Hepatocyte (in vitro differentiated cells): ENCODE results near the gene CLDN19.
"Not testable (repeated sequence)": the region's sequence is repeated elsewhere in the genome, so short reads cannot be mapped to it uniquely, and the experiment has no call there.

Source experiments
- EZH2 ChIP-seq: fragments of 200-600 bp; sonication (generic); IDR thresholded peaks from 2 replicates; pipeline ENCODE4 v1.6.1; 2016; ENCODE audit warnings: antibody characterized with exemption, mild to moderate bottlenecking, borderline replicate concordance
- TF ChIP-seq, protein P1 (sequence below): fragments of 200-600 bp; sonication (generic); IDR thresholded peaks from 2 replicates; pipeline ENCODE4 v1.5.1; 2016; ENCODE audit warnings: antibody characterized with exemption, mild to moderate bottlenecking; ENCODE audit not compliant: poor library complexity

DNA sequence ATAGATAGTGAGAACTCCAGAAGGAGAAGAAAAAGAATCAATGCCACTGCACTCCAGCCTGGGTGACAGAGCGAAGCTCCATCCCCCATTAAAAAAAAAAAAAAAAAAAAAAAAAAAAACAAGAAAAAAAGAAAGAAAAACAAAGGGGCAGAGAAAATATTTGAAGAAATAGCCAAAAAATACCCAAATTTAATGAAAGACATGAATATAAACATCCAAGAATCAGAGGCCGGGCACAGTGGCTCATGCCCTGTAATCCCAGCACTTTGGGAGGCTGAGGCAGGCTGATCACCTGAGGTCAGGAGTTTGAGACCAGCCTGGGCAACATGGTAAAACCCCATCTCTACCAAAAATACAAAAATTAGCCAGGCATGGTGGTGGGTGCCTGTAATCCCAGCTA lies 17.6 kb downstream of the CLDN19 start:
- TF ChIP-seq, protein P1, sequence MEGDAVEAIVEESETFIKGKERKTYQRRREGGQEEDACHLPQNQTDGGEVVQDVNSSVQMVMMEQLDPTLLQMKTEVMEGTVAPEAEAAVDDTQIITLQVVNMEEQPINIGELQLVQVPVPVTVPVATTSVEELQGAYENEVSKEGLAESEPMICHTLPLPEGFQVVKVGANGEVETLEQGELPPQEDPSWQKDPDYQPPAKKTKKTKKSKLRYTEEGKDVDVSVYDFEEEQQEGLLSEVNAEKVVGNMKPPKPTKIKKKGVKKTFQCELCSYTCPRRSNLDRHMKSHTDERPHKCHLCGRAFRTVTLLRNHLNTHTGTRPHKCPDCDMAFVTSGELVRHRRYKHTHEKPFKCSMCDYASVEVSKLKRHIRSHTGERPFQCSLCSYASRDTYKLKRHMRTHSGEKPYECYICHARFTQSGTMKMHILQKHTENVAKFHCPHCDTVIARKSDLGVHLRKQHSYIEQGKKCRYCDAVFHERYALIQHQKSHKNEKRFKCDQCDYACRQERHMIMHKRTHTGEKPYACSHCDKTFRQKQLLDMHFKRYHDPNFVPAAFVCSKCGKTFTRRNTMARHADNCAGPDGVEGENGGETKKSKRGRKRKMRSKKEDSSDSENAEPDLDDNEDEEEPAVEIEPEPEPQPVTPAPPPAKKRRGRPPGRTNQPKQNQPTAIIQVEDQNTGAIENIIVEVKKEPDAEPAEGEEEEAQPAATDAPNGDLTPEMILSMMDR: not testable (repeated sequence)
- TF ChIP-seq EZH2: not testable (repeated sequence)
